ENCODE results near the gene EOGT.

DNA sequence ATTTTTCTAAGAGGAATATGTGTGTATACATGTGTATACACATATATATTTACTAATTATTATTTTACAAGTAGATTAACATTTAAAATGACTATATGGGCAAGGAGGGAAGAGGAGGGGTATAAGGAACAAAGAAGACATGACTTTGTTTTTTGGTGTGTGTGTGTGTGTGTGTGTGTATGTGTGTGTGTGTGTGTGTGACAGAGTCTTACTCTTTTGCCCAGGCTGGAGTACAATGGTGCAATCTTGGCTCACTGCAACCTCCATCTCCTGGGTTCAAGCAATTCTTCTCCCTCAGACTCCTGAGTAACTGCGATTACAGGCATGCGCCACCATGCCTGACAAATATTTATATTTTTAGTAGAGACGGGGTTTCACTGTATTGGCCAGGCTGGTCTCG lies 2.6 kb upstream of the EOGT start:
- TF ChIP-seq POLR2A (IDR thresholded peaks at IDR 0.05) = no peak
- TF ChIP-seq, protein P1, sequence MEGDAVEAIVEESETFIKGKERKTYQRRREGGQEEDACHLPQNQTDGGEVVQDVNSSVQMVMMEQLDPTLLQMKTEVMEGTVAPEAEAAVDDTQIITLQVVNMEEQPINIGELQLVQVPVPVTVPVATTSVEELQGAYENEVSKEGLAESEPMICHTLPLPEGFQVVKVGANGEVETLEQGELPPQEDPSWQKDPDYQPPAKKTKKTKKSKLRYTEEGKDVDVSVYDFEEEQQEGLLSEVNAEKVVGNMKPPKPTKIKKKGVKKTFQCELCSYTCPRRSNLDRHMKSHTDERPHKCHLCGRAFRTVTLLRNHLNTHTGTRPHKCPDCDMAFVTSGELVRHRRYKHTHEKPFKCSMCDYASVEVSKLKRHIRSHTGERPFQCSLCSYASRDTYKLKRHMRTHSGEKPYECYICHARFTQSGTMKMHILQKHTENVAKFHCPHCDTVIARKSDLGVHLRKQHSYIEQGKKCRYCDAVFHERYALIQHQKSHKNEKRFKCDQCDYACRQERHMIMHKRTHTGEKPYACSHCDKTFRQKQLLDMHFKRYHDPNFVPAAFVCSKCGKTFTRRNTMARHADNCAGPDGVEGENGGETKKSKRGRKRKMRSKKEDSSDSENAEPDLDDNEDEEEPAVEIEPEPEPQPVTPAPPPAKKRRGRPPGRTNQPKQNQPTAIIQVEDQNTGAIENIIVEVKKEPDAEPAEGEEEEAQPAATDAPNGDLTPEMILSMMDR (IDR thresholded peaks at IDR 0.05) = no peak
- no peak for TF ChIP-seq EP300 (IDR thresholded peaks at IDR 0.05)
- TF ChIP-seq POLR2AphosphoS5 (IDR thresholded peaks at IDR 0.05) = no peak
